Activated CD8-positive, alpha-beta memory T cell treated with anti-CD3 and anti-CD28 coated beads, Interleukin-2, amount 50 U/mL, for 4 hours (primary cell): ENCODE data around the gene MXD4.

ENCODE experiments used
- DNase-seq: peaks from one replicate; pipeline ENCODE4 v3.0.0-alpha.2; 2020

The MXD4 gene

GRCh38 chr4:2291705-2292645 is 30.1 kb upstream of the MXD4 start:
- DNase-seq: no peak

GRCh38 chr4:2290974-2291704 is 29.2 kb upstream of the MXD4 start:
- DNase-seq: peak; percentile 72

GRCh38 chr4:2290488-2290887 is 28.6 kb upstream of the MXD4 start:
- no peak for DNase-seq

- peak; percentile 12 for DNase-seq
These were observed 28.0 kb upstream of the MXD4 start for GRCh38 chr4:2289955-2290333.

GRCh38 chr4:2289311-2289954 is 27.5 kb upstream of the MXD4 start:
- DNase-seq: peak; percentile 7

- DNase-seq: peak; percentile 14
These were observed 26.2 kb upstream of the MXD4 start for GRCh38 chr4:2288051-2288541.

GRCh38 chr4:2287594-2287915 is 25.6 kb upstream of the MXD4 start:
- DNase-seq: no peak

- DNase-seq: peak; percentile 7
These were observed 25.1 kb upstream of the MXD4 start for GRCh38 chr4:2286904-2287593.

GRCh38 chr4:2285613-2286381 is 23.9 kb upstream of the MXD4 start:
- DNase-seq: peak; percentile 15

GRCh38 chr4:2284934-2285612 is 23.2 kb upstream of the MXD4 start:
- DNase-seq: peak; percentile 16

- no peak for DNase-seq
These were observed 22.4 kb upstream of the MXD4 start for GRCh38 chr4:2284161-2284933.

GRCh38 chr4:2283199-2283711 is 21.3 kb upstream of the MXD4 start:
- DNase-seq: no peak

- DNase-seq: peak; percentile 76
These were observed 19.9 kb upstream of the MXD4 start for GRCh38 chr4:2281575-2282343.

GRCh38 chr4:2280531-2281300 is 18.8 kb upstream of the MXD4 start:
- DNase-seq: no peak

- DNase-seq: no peak
These were observed 16.0 kb upstream of the MXD4 start for GRCh38 chr4:2277956-2278355.

GRCh38 chr4:2276581-2277325 is 14.8 kb upstream of the MXD4 start:
- no peak for DNase-seq

GRCh38 chr4:2275546-2276251 is 13.8 kb upstream of the MXD4 start:
- DNase-seq: no peak
